NCI-H526 treated with DMSO at 0.1 percent for 48 hours (cell line): ENCODE data around the gene VIPAS39.
A peak's percentile ranks its signal among the peaks of the same experiment; 100 is the strongest.

Experiments
- DNase-seq: peaks from one replicate; lab custom pipeline; 2025; lab: John Stamatoyannopoulos, UW

Gene VIPAS39

GRCh38 chr14:77406086-77406485 lies 51.3 kb downstream of the VIPAS39 start:
- no peak for DNase-seq

GRCh38 chr14:77403768-77404167 lies 53.6 kb downstream of the VIPAS39 start:
- DNase-seq, result no peak

- DNase-seq, result no peak
These were observed 57.2 kb downstream of the VIPAS39 start for GRCh38 chr14:77400216-77400615.

GRCh38 chr14:77390188-77390587 lies 67.2 kb downstream of the VIPAS39 start:
- no peak for DNase-seq

- DNase-seq, result no peak
These were observed 78.7 kb downstream of the VIPAS39 start for GRCh38 chr14:77378701-77379100.

- no peak for DNase-seq
These were observed 79.9 kb downstream of the VIPAS39 start for GRCh38 chr14:77377502-77377844.

- DNase-seq, result peak; percentile 90
These were observed 80.5 kb downstream of the VIPAS39 start, which contains the start of the genes SAMD15 and TMED8 for GRCh38 chr14:77376771-77377501. Gene SAMD15 (plus strand): TSS chr14:77377379. CDS start chr14:77377419, 40 bp downstream. Gene TMED8 (minus strand): TSS chr14:77377094. CDS start chr14:77377053, 41 bp downstream.
